A549 treated with AZD2906 at 1 μM for 4 hours (cell line): Measurements from ENCODE around the gene HOOK2. TPM values are rescaled to one million over a fixed set of nuclear protein-coding genes. Genes with fewer than 3 reads are reported as not detected.

Experiments
- total RNA-seq: library from RNA; stranded (reverse); fragments of 200-300 nt; extraction: Qiagen RNA extraction; gene quantifications from 5 replicates; pipeline ENCODE4 v1.2.3, GENCODE V29; 2022

The HOOK2 gene
- total RNA-seq = 9.2 to 12.4 TPM (median 10.0 TPM) in 5 replicates

GRCh38 chr19:12774588-12775555, at the start of gene HOOK2:
Gene HOOK2 (minus strand): TSS chr19:12775552. CDS start chr19:12775449, 103 bp downstream.

GRCh38 chr19:12806242-12807081, 31.1 kb upstream of the HOOK2 start, which contains the start of gene RNASEH2A:
Gene RNASEH2A (plus strand): TSS chr19:12806584. CDS start chr19:12806674, 90 bp downstream.

DNA sequence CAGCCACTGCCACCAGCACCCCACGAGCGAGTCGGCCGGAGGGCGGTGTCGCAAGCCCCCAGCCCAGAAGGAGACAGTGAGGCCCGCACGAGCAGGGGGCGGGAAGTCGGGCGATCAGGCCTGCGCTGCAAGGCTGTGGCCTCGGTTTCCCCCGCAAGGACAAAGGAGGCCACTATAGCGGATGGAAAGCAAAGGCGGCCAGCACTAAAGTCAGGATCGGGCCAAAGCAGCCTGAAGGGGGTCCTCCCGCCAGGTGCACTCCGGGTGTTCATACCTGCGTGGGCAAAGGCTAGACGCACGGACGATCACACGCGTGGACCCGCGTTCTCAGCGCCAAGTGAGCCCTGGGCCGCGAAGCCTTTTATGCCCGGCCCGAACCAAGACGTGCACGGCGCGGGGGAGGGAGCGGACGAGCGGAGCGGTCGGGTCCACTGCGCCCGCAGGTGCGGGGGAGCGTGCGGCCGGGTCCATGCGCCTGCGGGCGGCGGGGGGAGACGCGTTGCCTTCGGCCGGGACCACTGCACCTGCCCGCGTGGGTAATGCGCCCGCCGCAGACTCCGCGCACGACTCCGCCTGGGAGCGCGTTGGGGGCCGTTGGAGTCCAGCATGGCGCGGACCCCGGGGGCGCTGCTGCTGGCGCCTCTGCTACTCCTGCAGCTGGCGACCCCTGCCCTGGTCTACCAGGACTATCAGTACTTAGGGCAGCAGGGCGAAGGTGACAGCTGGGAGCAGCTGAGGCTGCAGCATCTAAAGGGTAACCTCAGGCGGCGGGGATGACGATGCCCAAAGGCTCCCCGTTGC, 26.3 kb upstream of the HOOK2 start, which contains the start of the genes PRDX2 and THSD8:
Gene PRDX2 (minus strand): TSS at position 335 of the 801 bp plus-strand sequence. CDS start 539 bp downstream, outside the sequence.
Gene THSD8 (plus strand): TSS at position 604 of the 801 bp plus-strand sequence. CDS start 3 bp downstream, at position 607.

DNA sequence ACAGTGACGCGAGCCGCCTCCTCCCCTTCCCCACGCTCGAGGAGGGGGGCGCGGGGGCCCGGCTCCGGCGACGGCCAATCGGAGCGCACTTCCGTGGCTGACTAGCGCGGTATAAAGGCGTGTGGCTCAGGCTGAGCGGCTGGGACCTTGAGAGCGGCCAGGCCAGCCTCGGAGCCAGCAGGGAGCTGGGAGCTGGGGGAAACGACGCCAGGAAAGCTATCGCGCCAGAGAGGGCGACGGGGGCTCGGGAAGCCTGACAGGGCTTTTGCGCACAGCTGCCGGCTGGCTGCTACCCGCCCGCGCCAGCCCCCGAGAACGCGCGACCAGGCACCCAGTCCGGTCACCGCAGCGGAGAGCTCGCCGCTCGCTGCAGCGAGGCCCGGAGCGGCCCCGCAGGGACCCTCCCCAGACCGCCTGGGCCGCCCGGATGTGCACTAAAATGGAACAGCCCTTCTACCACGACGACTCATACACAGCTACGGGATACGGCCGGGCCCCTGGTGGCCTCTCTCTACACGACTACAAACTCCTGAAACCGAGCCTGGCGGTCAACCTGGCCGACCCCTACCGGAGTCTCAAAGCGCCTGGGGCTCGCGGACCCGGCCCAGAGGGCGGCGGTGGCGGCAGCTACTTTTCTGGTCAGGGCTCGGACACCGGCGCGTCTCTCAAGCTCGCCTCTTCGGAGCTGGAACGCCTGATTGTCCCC, 16.1 kb upstream of the HOOK2 start, which contains the start of gene JUNB:
Gene JUNB (plus strand): TSS at position 142 of the 706 bp plus-strand sequence. CDS start 286 bp downstream, at position 428.

DNA sequence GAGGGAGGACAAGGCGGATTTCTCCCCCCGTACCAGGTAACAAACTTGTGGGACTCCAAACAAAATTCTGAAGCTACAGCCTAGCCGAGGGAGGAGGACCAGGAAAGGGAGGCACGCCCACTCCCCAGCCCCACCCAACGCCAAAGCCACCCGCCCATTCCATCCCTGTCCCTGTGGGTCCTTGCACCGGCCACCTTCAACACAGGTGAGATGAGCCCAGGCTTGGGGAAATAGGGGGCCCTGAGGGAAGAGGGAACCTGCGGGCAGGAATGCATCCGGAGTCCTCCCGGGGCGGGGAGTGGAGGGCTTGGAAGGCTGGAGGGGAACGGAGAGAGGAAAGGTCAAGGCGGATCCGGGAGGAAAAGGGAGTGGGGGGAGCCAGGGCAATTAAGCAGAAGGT, 23.7 kb downstream of the HOOK2 start, which contains the start of gene BEST2:
Gene BEST2 (plus strand): TSS at position 157 of the 400 bp plus-strand sequence. CDS start 802 bp downstream, outside the sequence.

DNA sequence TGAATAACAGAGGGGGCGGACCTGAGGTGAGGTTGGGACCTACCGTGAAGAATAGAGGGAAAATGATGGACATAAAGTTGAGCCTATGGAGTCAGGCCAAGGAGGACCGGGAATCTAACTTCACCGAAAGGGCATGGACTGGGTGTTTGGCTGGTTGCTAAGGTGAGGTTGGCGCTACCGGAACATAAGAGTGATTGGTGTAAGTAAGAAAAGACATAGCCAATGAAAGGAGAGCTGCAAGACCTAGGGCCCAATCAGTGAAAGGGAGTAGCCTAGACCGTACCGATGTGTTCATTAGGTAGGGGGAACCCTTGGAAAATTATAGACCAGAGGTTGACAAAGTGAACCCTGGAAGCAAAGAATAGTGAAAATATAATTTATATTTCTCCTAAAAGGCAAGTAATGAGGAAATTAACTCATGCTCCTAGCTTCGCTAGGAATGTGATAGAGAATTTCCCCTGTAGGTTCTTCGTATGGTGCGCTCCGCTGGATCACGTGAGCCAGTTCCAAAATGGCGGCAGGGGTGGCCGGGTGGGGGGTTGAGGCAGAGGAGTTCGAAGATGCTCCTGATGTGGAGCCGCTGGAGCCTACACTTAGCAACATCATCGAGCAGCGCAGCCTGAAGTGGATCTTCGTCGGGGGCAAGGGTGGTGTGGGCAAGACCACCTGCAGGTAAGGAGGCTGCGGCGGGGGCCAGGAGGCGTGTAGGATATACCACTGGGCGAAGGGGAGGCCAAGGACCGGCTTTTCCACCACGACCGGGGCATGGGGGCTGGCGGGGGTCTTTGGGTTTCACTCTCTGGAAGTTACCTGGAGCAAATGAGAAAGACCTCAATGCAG, 38.1 kb downstream of the HOOK2 start, which contains the start of gene GET3:
Gene GET3 (plus strand): TSS at position 503 of the 840 bp plus-strand sequence. CDS start 9 bp downstream, at position 512.

DNA sequence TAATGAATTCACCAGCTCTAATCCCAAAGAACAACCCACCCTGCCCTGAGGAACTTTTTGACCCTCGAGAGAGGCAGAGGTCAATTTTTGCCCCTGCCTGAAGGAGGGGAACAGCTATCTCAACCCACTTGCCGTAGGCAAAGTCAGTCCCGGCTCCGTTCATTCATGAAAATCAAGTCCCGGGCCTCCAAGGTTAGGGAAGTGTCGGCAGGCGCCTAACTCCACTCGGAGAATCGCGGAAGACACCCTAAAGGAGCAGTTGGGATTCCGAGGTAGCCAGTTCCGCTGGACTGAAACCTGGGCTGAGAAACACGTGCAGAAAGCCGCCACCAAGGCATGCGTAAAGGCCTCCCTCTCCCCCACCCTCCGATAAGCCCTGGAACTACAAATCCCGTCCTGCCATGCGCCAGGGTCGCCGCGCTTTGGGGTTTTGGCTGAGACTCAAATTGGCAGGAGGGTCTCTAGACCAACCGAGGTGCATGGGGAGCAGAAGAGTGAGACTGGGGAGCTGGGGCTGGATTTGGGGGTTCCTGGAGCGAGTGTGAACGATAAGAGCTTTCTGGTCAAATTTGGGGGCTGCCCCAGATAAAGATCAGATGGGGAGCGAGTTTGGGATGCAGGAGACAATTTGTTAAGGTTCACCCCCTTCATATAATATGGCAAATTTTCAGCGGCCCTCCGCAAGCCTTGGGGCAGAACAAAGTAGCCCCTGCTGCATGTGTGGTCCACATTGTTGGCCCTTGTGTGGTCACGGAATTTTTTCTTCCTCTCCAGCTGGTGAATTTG, 51.5 kb downstream of the HOOK2 start, which contains the start of gene TNPO2:
Gene TNPO2 (minus strand): TSS at position 292 of the 786 bp plus-strand sequence. CDS start 2,955 bp downstream, outside the sequence.

Other genes starting within 250 kb of the HOOK2 start
- gene ZNF564, start 224.1 kb downstream of the HOOK2 start, total RNA-seq = 1.3 to 2.4 TPM (median 1.7 TPM) in 5 replicates
- 0.50 to 1.3 TPM (median 0.61 TPM) in 5 replicates for gene ZNF490, start 164.7 kb downstream of the HOOK2 start, total RNA-seq
- gene ZNF791, start 164.6 kb downstream of the HOOK2 start, total RNA-seq = 4.0 to 5.8 TPM (median 5.0 TPM) in 5 replicates
- 17.1 to 23.1 TPM (median 20.5 TPM) in 5 replicates for gene MAN2B1, start 108.8 kb downstream of the HOOK2 start, total RNA-seq
- gene WDR83, start 108.7 kb downstream of the HOOK2 start, total RNA-seq = 7.4 to 11.2 TPM (median 9.7 TPM) in 5 replicates
- gene DHPS, start 93.7 kb downstream of the HOOK2 start, total RNA-seq = 36.8 to 48.6 TPM (median 46.6 TPM) in 5 replicates
- not detected in 5 replicates for gene GNG14, start 87.6 kb downstream of the HOOK2 start, total RNA-seq
- 8.9 to 12.9 TPM (median 12.4 TPM) in 5 replicates for gene FBXW9, start 78.9 kb downstream of the HOOK2 start, total RNA-seq
- 26.6 to 34.8 TPM (median 30.9 TPM) in 5 replicates for gene TNPO2, start 51.6 kb downstream of the HOOK2 start, total RNA-seq
- gene TRIR, start 40.9 kb downstream of the HOOK2 start, total RNA-seq = 170 to 218 TPM (median 210 TPM) in 5 replicates
- 76.4 to 107 TPM (median 98.1 TPM) in 5 replicates for gene GET3, start 38.1 kb downstream of the HOOK2 start, total RNA-seq
- 2.4 to 4.3 TPM (median 3.7 TPM) in 5 replicates for gene BEST2, start 23.8 kb downstream of the HOOK2 start, total RNA-seq
- 127 to 217 TPM (median 181 TPM) in 5 replicates for gene JUNB, start 15.9 kb upstream of the HOOK2 start, total RNA-seq
- 0.59 to 1.1 TPM (median 0.74 TPM) in 5 replicates for gene PRDX2, start 26.2 kb upstream of the HOOK2 start, total RNA-seq
- 8.0 to 11.7 TPM (median 10.6 TPM) in 4 of 5 replicates, not detected in the other for gene THSD8, start 26.5 kb upstream of the HOOK2 start, total RNA-seq
- gene RNASEH2A, start 31.0 kb upstream of the HOOK2 start, total RNA-seq = 33.8 to 49.7 TPM (median 47.7 TPM) in 5 replicates
- 0.20 to 0.32 TPM (median 0.22 TPM) in 4 of 5 replicates, not detected in the other for gene RTBDN, start 59.0 kb upstream of the HOOK2 start, total RNA-seq
- gene MAST1, start 63.0 kb upstream of the HOOK2 start, total RNA-seq = 1.4 to 2.1 TPM (median 1.6 TPM) in 5 replicates
- gene DNASE2, start 105.9 kb upstream of the HOOK2 start, total RNA-seq = 25.3 to 31.3 TPM (median 30.2 TPM) in 5 replicates
- gene KLF1, start 111.6 kb upstream of the HOOK2 start, total RNA-seq = 0.05 TPM in 1 of 5 replicates, not detected in the others
- gene GCDH, start 115.6 kb upstream of the HOOK2 start, total RNA-seq = 8.3 to 10.7 TPM (median 8.8 TPM) in 5 replicates
- 0.24 to 0.59 TPM (median 0.45 TPM) in 5 replicates for gene SYCE2, start 143.7 kb upstream of the HOOK2 start, total RNA-seq
- gene FARSA, start 158.2 kb upstream of the HOOK2 start, total RNA-seq = 65.5 to 76.9 TPM (median 69.5 TPM) in 5 replicates
- gene CALR, start 163.1 kb upstream of the HOOK2 start, total RNA-seq = 477 to 541 TPM (median 511 TPM) in 5 replicates
- 66.2 to 83.2 TPM (median 80.9 TPM) in 5 replicates for gene RAD23A, start 170.3 kb upstream of the HOOK2 start, total RNA-seq
- 30.8 to 58.1 TPM (median 54.9 TPM) in 5 replicates for gene GADD45GIP1, start 181.7 kb upstream of the HOOK2 start, total RNA-seq
- 0.06 to 0.09 TPM (median 0.07 TPM) in 3 of 5 replicates, not detected in the others for gene DAND5, start 194.0 kb upstream of the HOOK2 start, total RNA-seq
- 3.2 to 4.0 TPM (median 3.5 TPM) in 5 replicates for gene NFIX, start 219.9 kb upstream of the HOOK2 start, total RNA-seq